OCI-LY3 (cell line): ENCODE data around the gene RNF168.
A peak's percentile ranks its signal among the peaks of the same experiment; 100 is the strongest.

Experiments used
- H2AFZ ChIP-seq: fragments of 200-600, 300-600 bp; shearing (Covaris generic); 2 replicates; pipeline ENCODE4 v1.6.0; 2014; ENCODE audit warnings: antibody characterized with exemption, low read depth, low read length
- H3K27ac ChIP-seq: fragments of 200-600, 300-600 bp; sonication (generic); 2 replicates; pipeline ENCODE4 v1.5.1; 2014; ENCODE audit warnings: mild to moderate bottlenecking, low read length, moderate library complexity, mixed read lengths
- H3K27me3 ChIP-seq: fragments of 200-600, 300-600 bp; sonication (generic); 2 replicates; pipeline ENCODE4 v1.6.1; 2014; ENCODE audit warnings: low read depth, low read length, mixed read lengths
- H3K36me3 ChIP-seq: fragments of 200-600, 300-600 bp; sonication (generic); replicated peaks from 2 replicates; pipeline ENCODE3; 2014; ENCODE audit warnings: low read depth, low read length, mixed read lengths
- H3K4me1 ChIP-seq: fragments of 300-600, 200-600 bp; sonication (generic); 2 replicates; pipeline ENCODE4 v1.6.1; 2014; ENCODE audit warnings: low read length, mixed read lengths
- H3K4me2 ChIP-seq: fragments of 200-600, 300-600 bp; sonication (generic); 2 replicates; pipeline ENCODE4 v1.6.1; 2014; ENCODE audit warnings: low read length, mixed read lengths
- H3K4me3 ChIP-seq: fragments of 300-600, 200-600 bp; sonication (generic); 2 replicates; pipeline ENCODE4 v1.5.1; 2014; ENCODE audit warnings: antibody characterized with exemption, mild to moderate bottlenecking, low read length, moderate library complexity
- H3K79me2 ChIP-seq: fragments of 300-600, 200-600 bp; shearing (Covaris generic); 2 replicates; pipeline ENCODE4 v1.6.1; 2014; ENCODE audit warnings: mild to moderate bottlenecking, low read length, mixed read lengths
- H3K9ac ChIP-seq: fragments of 300-600, 200-600 bp; shearing (Covaris generic); 2 replicates; pipeline ENCODE4 v1.6.0; 2014; ENCODE audit warnings: mild to moderate bottlenecking, low read length, moderate library complexity
- H3K9me3 ChIP-seq: fragments of 200-600, 300-600 bp; shearing (Covaris generic); 2 replicates; pipeline ENCODE4 v1.6.1; 2014; ENCODE audit warnings: low read length, mixed read lengths; ENCODE audit not compliant: insufficient read depth
- H4K20me1 ChIP-seq: fragments of 200-600, 300-600 bp; sonication (generic); 2 replicates; pipeline ENCODE4 v1.6.1; 2016; ENCODE audit warnings: low read length, mixed read lengths; ENCODE audit not compliant: insufficient read depth
- EZH2phosphoT487 ChIP-seq: fragments of 200-600 bp; shearing (Covaris generic); IDR thresholded peaks from 2 replicates; pipeline ENCODE4 v1.6.1; 2018; ENCODE audit warnings: antibody characterized with exemption, mixed run types, low read depth
- TF ChIP-seq, protein P1 (sequence below): fragments of 200-600, 300-600 bp; sonication (generic); IDR thresholded peaks from 2 replicates; pipeline ENCODE4 v1.5.1; 2014; ENCODE audit warnings: antibody characterized with exemption, low read length, low read depth

The RNF168 gene

GRCh38 chr3:196493292-196493691 is 10.3 kb downstream of the RNF168 start:
- Histone ChIP-seq H3K4me2 (no peak overlapping the region), H3K4me3 (no peak overlapping the region), H3K4me1 (no peaks in the 10 kb centered on the region), H3K9me3 (no peaks in the 10 kb centered on the region), H2AFZ (no peak overlapping the region), H3K27me3 (no peaks in the 10 kb centered on the region), H3K36me3 (peaks cover 52% of the 10 kb centered on the region), H4K20me1 (peaks cover 73% of the 10 kb centered on the region), H3K79me2 (peaks cover 100% of the 10 kb centered on the region), H3K27ac (no peak overlapping the region), H3K9ac (no peak overlapping the region)
- TF ChIP-seq, protein P1, sequence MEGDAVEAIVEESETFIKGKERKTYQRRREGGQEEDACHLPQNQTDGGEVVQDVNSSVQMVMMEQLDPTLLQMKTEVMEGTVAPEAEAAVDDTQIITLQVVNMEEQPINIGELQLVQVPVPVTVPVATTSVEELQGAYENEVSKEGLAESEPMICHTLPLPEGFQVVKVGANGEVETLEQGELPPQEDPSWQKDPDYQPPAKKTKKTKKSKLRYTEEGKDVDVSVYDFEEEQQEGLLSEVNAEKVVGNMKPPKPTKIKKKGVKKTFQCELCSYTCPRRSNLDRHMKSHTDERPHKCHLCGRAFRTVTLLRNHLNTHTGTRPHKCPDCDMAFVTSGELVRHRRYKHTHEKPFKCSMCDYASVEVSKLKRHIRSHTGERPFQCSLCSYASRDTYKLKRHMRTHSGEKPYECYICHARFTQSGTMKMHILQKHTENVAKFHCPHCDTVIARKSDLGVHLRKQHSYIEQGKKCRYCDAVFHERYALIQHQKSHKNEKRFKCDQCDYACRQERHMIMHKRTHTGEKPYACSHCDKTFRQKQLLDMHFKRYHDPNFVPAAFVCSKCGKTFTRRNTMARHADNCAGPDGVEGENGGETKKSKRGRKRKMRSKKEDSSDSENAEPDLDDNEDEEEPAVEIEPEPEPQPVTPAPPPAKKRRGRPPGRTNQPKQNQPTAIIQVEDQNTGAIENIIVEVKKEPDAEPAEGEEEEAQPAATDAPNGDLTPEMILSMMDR = no peak
- TF ChIP-seq EZH2phosphoT487 = no peak

- Histone ChIP-seq H3K27me3 (no peaks in the 10 kb centered on the region), H3K36me3 (peaks cover 55% of the 10 kb centered on the region), H4K20me1 (peaks cover 65% of the 10 kb centered on the region), H3K4me1 (no peaks in the 10 kb centered on the region), H3K9ac (no peak overlapping the region), H3K4me2 (no peak overlapping the region), H3K4me3 (no peak overlapping the region), H3K27ac (no peak overlapping the region), H3K79me2 (peaks cover 95% of the 10 kb centered on the region), H3K9me3 (no peaks in the 10 kb centered on the region), H2AFZ (no peak overlapping the region)
- no peak for TF ChIP-seq EZH2phosphoT487
- TF ChIP-seq, protein P1 = no peak
These were observed 11.5 kb downstream of the RNF168 start for GRCh38 chr3:196492080-196492479.

- H3K36me3 ChIP-seq = peaks cover 53% of the 10 kb centered on the region
- no peaks in the 10 kb centered on the region for H3K9me3 ChIP-seq
- H3K4me2 ChIP-seq = no peak overlapping the region
- H3K27me3 ChIP-seq = no peaks in the 10 kb centered on the region
- no peak overlapping the region for H3K27ac ChIP-seq
- no peak overlapping the region for H3K9ac ChIP-seq
- no peak overlapping the region for H3K4me3 ChIP-seq
- no peaks in the 10 kb centered on the region for H3K4me1 ChIP-seq
- TF ChIP-seq, protein P1 = no peak
- no peak for TF ChIP-seq EZH2phosphoT487
- H2AFZ ChIP-seq = no peak overlapping the region
- peaks cover 48% of the 10 kb centered on the region for H4K20me1 ChIP-seq
- H3K79me2 ChIP-seq = peaks cover 80% of the 10 kb centered on the region
These were observed 13.8 kb downstream of the RNF168 start for GRCh38 chr3:196489747-196490146.

GRCh38 chr3:196486263-196486662 is 17.3 kb downstream of the RNF168 start:
- H3K27ac ChIP-seq = no peak overlapping the region
- H3K9me3 ChIP-seq = no peaks in the 10 kb centered on the region
- H3K4me3 ChIP-seq = no peak overlapping the region
- peaks cover 48% of the 10 kb centered on the region for H3K36me3 ChIP-seq
- H3K4me2 ChIP-seq = no peak overlapping the region
- H3K27me3 ChIP-seq = no peaks in the 10 kb centered on the region
- peaks cover 22% of the 10 kb centered on the region for H4K20me1 ChIP-seq
- TF ChIP-seq, protein P1 = peak; percentile 42
- no peak for TF ChIP-seq EZH2phosphoT487
- peaks cover 55% of the 10 kb centered on the region for H3K79me2 ChIP-seq
- H2AFZ ChIP-seq = no peak overlapping the region
- no peak overlapping the region for H3K9ac ChIP-seq
- H3K4me1 ChIP-seq = peaks cover 14% of the 10 kb centered on the region
